CD4-positive, alpha-beta T cell treated with Interleukin-6 at 100 ng/mL for 8 hours (primary cell): ENCODE data around the gene GNG4.

Experiments used
- DNase-seq: peaks from one replicate; pipeline ENCODE4 v3.0.0-alpha.2; 2020; ENCODE audit warnings: mixed read lengths, low spot score

Gene GNG4

GRCh38 chr1:235527196-235527814, 122.3 kb downstream of the GNG4 start:
- no peak for DNase-seq

- no peak for DNase-seq
Observed at GRCh38 chr1:235525314-235525713, 124.3 kb downstream of the GNG4 start.

GRCh38 chr1:235516862-235517446, 132.6 kb downstream of the GNG4 start:
- DNase-seq, result no peak

GRCh38 chr1:235515844-235516512, 133.6 kb downstream of the GNG4 start:
- no peak for DNase-seq

GRCh38 chr1:235513495-235514366, 135.9 kb downstream of the GNG4 start:
- DNase-seq, result peak; percentile 56

- DNase-seq, result no peak
Observed at GRCh38 chr1:235511470-235512240, 137.9 kb downstream of the GNG4 start.

GRCh38 chr1:235510823-235511222, 138.8 kb downstream of the GNG4 start:
- no peak for DNase-seq

- no peak for DNase-seq
Observed at GRCh38 chr1:235507623-235508022, 142.0 kb downstream of the GNG4 start.

- DNase-seq, result peak; percentile 99
Observed at GRCh38 chr1:235504494-235505222, 144.9 kb downstream of the GNG4 start.

- DNase-seq, result no peak
Observed at GRCh38 chr1:235504122-235504493, 145.5 kb downstream of the GNG4 start, which contains the start of gene B3GALNT2. B3GALNT2 (minus strand) TSS chr1:235504452; CDS start chr1:235504252, 200 bp downstream.

GRCh38 chr1:235503403-235504121, 146.0 kb downstream of the GNG4 start:
- DNase-seq, result peak; percentile 5

- no peak for DNase-seq
Observed at GRCh38 chr1:235502601-235503402, 146.8 kb downstream of the GNG4 start.

GRCh38 chr1:235500971-235501540, 148.5 kb downstream of the GNG4 start:
- DNase-seq, result no peak
